Skeletal muscle satellite cell (primary cell): Measurements from ENCODE around the gene ZDHHC14.

ENCODE experiments used
- H3K27me3 ChIP-seq: 2 replicates; pipeline ENCODE4 v1.7.0; 2013; ENCODE audit warnings: low read length; ENCODE audit not compliant: control insufficient read depth, insufficient read depth
- H3K36me3 ChIP-seq: 2 replicates; pipeline ENCODE4 v1.7.0; 2013; ENCODE audit warnings: mild to moderate bottlenecking, control low read depth, low read length; ENCODE audit not compliant: insufficient read depth
- H3K4me1 ChIP-seq: 2 replicates; pipeline ENCODE4 v1.7.0; 2013; ENCODE audit warnings: low read length; ENCODE audit not compliant: control insufficient read depth, insufficient read depth
- H3K4me2 ChIP-seq: 2 replicates; pipeline ENCODE4 v1.7.0; 2013; ENCODE audit warnings: mild to moderate bottlenecking, low read length
- H3K4me3 ChIP-seq: 2 replicates; pipeline ENCODE4 v1.7.0; 2013; ENCODE audit warnings: low read length
- H3K9ac ChIP-seq: 2 replicates; pipeline ENCODE4 v1.7.0; 2013; ENCODE audit warnings: mild to moderate bottlenecking, low read depth, low read length, moderate library complexity
- H3K9me3 ChIP-seq: replicated peaks from 2 replicates; pipeline ENCODE4 v1.7.0; 2013; ENCODE audit warnings: mild to moderate bottlenecking, control low read depth, low read length

Gene ZDHHC14

GRCh38 chr6:157434349-157435033 lies 53.5 kb downstream of the ZDHHC14 start:
- Histone ChIP-seq H3K4me3 (no peak overlapping the region), H3K27me3 (no peaks in the 10 kb centered on the region), H3K9ac (no peak overlapping the region), H3K36me3 (no peaks in the 10 kb centered on the region), H3K4me1 (peaks cover 5% of the 10 kb centered on the region), H3K9me3 (no peaks in the 10 kb centered on the region), H3K4me2 (peak overlapping the region; percentile 14)

- Histone ChIP-seq H3K36me3 (no peaks in the 10 kb centered on the region), H3K27me3 (no peaks in the 10 kb centered on the region), H3K4me2 (no peak overlapping the region), H3K9me3 (no peaks in the 10 kb centered on the region), H3K4me3 (no peak overlapping the region), H3K4me1 (peaks cover 5% of the 10 kb centered on the region), H3K9ac (no peak overlapping the region)
These were observed 55.4 kb downstream of the ZDHHC14 start for GRCh38 chr6:157436219-157436943.

- H3K4me3 ChIP-seq = no peak overlapping the region
- no peaks in the 10 kb centered on the region for H3K9me3 ChIP-seq
- H3K27me3 ChIP-seq = no peaks in the 10 kb centered on the region
- H3K9ac ChIP-seq = no peak overlapping the region
- H3K36me3 ChIP-seq = no peaks in the 10 kb centered on the region
- H3K4me1 ChIP-seq = peaks cover 5% of the 10 kb centered on the region
- no peak overlapping the region for H3K4me2 ChIP-seq
These were observed 56.0 kb downstream of the ZDHHC14 start for GRCh38 chr6:157436944-157437336.

GRCh38 chr6:157438611-157439111 lies 57.7 kb downstream of the ZDHHC14 start:
- Histone ChIP-seq H3K4me1 (peaks cover 5% of the 10 kb centered on the region), H3K4me3 (no peak overlapping the region), H3K27me3 (no peaks in the 10 kb centered on the region), H3K4me2 (no peak overlapping the region), H3K9ac (no peak overlapping the region), H3K9me3 (no peaks in the 10 kb centered on the region), H3K36me3 (no peaks in the 10 kb centered on the region)

GRCh38 chr6:157440171-157440570 lies 59.2 kb downstream of the ZDHHC14 start:
- H3K36me3 ChIP-seq = no peaks in the 10 kb centered on the region
- no peaks in the 10 kb centered on the region for H3K9me3 ChIP-seq
- no peak overlapping the region for H3K9ac ChIP-seq
- H3K4me1 ChIP-seq = no peaks in the 10 kb centered on the region
- H3K27me3 ChIP-seq = no peaks in the 10 kb centered on the region
- H3K4me2 ChIP-seq = no peak overlapping the region
- H3K4me3 ChIP-seq = no peak overlapping the region

- no peak overlapping the region for H3K4me3 ChIP-seq
- H3K27me3 ChIP-seq = no peaks in the 10 kb centered on the region
These were observed 61.3 kb downstream of the ZDHHC14 start for GRCh38 chr6:157442291-157442690.

GRCh38 chr6:157443066-157443800 lies 62.2 kb downstream of the ZDHHC14 start:
- Histone ChIP-seq H3K36me3 (no peaks in the 10 kb centered on the region), H3K4me1 (no peaks in the 10 kb centered on the region), H3K4me3 (no peak overlapping the region), H3K4me2 (no peak overlapping the region), H3K27me3 (no peaks in the 10 kb centered on the region), H3K9me3 (no peaks in the 10 kb centered on the region), H3K9ac (no peak overlapping the region)

More at GRCh38 chr6:157442291-157442690, 61.3 kb downstream of the ZDHHC14 start:
- H3K4me2 ChIP-seq = no peak overlapping the region
- no peaks in the 10 kb centered on the region for H3K9me3 ChIP-seq
- H3K36me3 ChIP-seq = no peaks in the 10 kb centered on the region
- no peaks in the 10 kb centered on the region for H3K4me1 ChIP-seq
- H3K9ac ChIP-seq = no peak overlapping the region

- no peaks in the 10 kb centered on the region for H3K4me1 ChIP-seq
- H3K4me3 ChIP-seq = no peak overlapping the region
- H3K36me3 ChIP-seq = no peaks in the 10 kb centered on the region
- no peak overlapping the region for H3K9ac ChIP-seq
- no peaks in the 10 kb centered on the region for H3K9me3 ChIP-seq
- H3K4me2 ChIP-seq = no peak overlapping the region
- H3K27me3 ChIP-seq = no peaks in the 10 kb centered on the region
These were observed 64.5 kb downstream of the ZDHHC14 start for GRCh38 chr6:157445277-157446009.

- no peak overlapping the region for H3K9ac ChIP-seq
These were observed 66.7 kb downstream of the ZDHHC14 start for GRCh38 chr6:157447735-157448134.

GRCh38 chr6:157449610-157450009 lies 68.6 kb downstream of the ZDHHC14 start:
- Histone ChIP-seq H3K4me3 (no peak overlapping the region), H3K4me1 (no peaks in the 10 kb centered on the region)

More at GRCh38 chr6:157447735-157448134, 66.7 kb downstream of the ZDHHC14 start:
- H3K36me3 ChIP-seq = no peaks in the 10 kb centered on the region
- no peak overlapping the region for H3K4me3 ChIP-seq
- no peaks in the 10 kb centered on the region for H3K27me3 ChIP-seq
- no peak overlapping the region for H3K4me2 ChIP-seq
- no peaks in the 10 kb centered on the region for H3K4me1 ChIP-seq
- no peaks in the 10 kb centered on the region for H3K9me3 ChIP-seq

More at GRCh38 chr6:157449610-157450009, 68.6 kb downstream of the ZDHHC14 start:
- no peaks in the 10 kb centered on the region for H3K36me3 ChIP-seq
- no peaks in the 10 kb centered on the region for H3K9me3 ChIP-seq
- no peak overlapping the region for H3K4me2 ChIP-seq
- no peak overlapping the region for H3K9ac ChIP-seq
- no peaks in the 10 kb centered on the region for H3K27me3 ChIP-seq
